GM12878 (cell line): ENCODE data around the gene CHID1. TPM values are rescaled to one million over a fixed set of nuclear protein-coding genes. Genes with fewer than 3 reads are reported as not detected.

Source experiments
- ATF7 ChIP-seq: fragments of 450-650 bp; IDR thresholded peaks from 2 replicates; pipeline ENCODE4 v1.6.1; 2016; ENCODE audit warnings: low read depth, mild to moderate bottlenecking
- CREM ChIP-seq: IDR thresholded peaks from 2 replicates; pipeline ENCODE4 v1.6.1; 2014; ENCODE audit warnings: antibody characterized with exemption, low read depth
- DPF2 ChIP-seq: fragments of 450-650 bp; IDR thresholded peaks from 2 replicates; pipeline ENCODE4 v1.6.1; 2017; ENCODE audit warnings: mild to moderate bottlenecking
- NFIC ChIP-seq: IDR thresholded peaks from 2 replicates; pipeline ENCODE4 v1.6.1; 2012; ENCODE audit warnings: low read depth, mild to moderate bottlenecking, inconsistent platforms, low read length, moderate library complexity
- RAD21 ChIP-seq: IDR thresholded peaks from 2 replicates; pipeline ENCODE4 v1.6.1; 2011; ENCODE audit warnings: mild to moderate bottlenecking, low read depth, low read length, moderate library complexity; ENCODE audit not compliant: insufficient read depth
- SRF ChIP-seq, 2 experiments: IDR thresholded peaks; 2 replicates each; pipeline ENCODE4 v1.6.1; 2011; ENCODE audit warnings: low read depth in 2 of 2, low read length in 2 of 2, mild to moderate bottlenecking in 1 of 2, moderate library complexity in 1 of 2
- STAT3 ChIP-seq: IDR thresholded peaks from 2 replicates; pipeline ENCODE4 v1.6.1; 2011; ENCODE audit warnings: low read depth, low read length, improper control_type of control experiment
- ZNF622 ChIP-seq: fragments of 450-650 bp; IDR thresholded peaks from 2 replicates; pipeline ENCODE4 v1.6.1; 2017; ENCODE audit warnings: mild to moderate bottlenecking, inconsistent platforms
- polyA plus RNA-seq, 11 experiments: library from polyadenylated mRNA; depleted of rRNA in 4 of 11; unstranded in 6 of 11; stranded (reverse) in 5 of 11; fragments of >200 nt; fragmentation: Nextera tagmentation in 4 of 11; fragmentation: Illumina TruSeq in 1 of 11; extraction: Ambion mirVana in 4 of 11; extraction: Trizol in 1 of 11; gene quantifications; 1 replicate in 1 of 11; 2 replicates in 10 of 11; pipeline versions ENCODE4 v1.2.1 to v1.2.3, GENCODE V29; 2011 to 2016; ENCODE audit warnings: inconsistent platforms in 2 of 11, missing spikeins in 2 of 11, low read depth in 1 of 11
- total RNA-seq, 4 experiments: library from RNA; depleted of rRNA in 3 of 4; stranded (reverse); fragments of >200 nt in 3 of 4; fragmentation: Illumina TruSeq in 1 of 4; extraction: Trizol in 1 of 4; gene quantifications; 2 replicates each; pipeline versions ENCODE4 v1.2.1 to v1.2.3, GENCODE V29; 2013 to 2021
- TF ChIP-seq, protein P1 (sequence below): fragments of 450-650 bp; IDR thresholded peaks from 2 replicates; pipeline ENCODE4 v1.6.1; 2018; ENCODE audit warnings: mild to moderate bottlenecking, low read depth, moderate library complexity; ENCODE audit not compliant: partially characterized antibody
- TF ChIP-seq, protein P2 (sequence below): fragments of 450-650 bp; IDR thresholded peaks from 2 replicates; pipeline ENCODE4 v1.6.1; 2016; ENCODE audit warnings: mild to moderate bottlenecking, moderate library complexity, borderline replicate concordance
- TF ChIP-seq, protein P3 (sequence below): fragments of 450-650 bp; IDR thresholded peaks from 2 replicates; pipeline ENCODE4 v1.6.1; 2017; ENCODE audit warnings: antibody characterized with exemption, mild to moderate bottlenecking, moderate library complexity

CHID1 gene
- total and polyA plus RNA-seq, 10 of the 15 experiments (the other 5 are each of a cell fraction or from before 2014, with no cell fraction given): 4.8 to 75.2 (median 30.1) TPM

DNA sequence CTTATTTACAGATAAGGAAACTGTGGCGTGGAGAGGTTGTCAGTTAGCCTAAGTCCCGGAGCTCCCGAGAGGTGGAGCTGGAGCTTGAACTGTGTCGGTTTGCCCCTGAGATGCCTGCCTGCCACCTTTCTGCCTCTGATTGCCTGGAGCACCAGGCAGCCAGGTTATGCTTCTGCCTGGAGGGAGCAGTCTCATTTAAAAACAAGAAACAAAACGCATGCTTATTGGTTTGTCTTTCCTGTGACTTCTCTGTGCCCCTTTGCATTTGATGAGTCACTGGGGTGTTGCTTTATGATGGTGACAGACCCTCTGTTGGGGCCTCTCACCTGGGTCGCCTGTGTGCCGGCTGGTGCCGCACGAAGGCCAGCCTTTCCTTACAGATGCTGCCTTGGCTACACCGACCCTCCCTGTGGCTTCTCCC is 27.2 kb upstream of the CHID1 start (continued):
- TF ChIP-seq, protein P1, sequence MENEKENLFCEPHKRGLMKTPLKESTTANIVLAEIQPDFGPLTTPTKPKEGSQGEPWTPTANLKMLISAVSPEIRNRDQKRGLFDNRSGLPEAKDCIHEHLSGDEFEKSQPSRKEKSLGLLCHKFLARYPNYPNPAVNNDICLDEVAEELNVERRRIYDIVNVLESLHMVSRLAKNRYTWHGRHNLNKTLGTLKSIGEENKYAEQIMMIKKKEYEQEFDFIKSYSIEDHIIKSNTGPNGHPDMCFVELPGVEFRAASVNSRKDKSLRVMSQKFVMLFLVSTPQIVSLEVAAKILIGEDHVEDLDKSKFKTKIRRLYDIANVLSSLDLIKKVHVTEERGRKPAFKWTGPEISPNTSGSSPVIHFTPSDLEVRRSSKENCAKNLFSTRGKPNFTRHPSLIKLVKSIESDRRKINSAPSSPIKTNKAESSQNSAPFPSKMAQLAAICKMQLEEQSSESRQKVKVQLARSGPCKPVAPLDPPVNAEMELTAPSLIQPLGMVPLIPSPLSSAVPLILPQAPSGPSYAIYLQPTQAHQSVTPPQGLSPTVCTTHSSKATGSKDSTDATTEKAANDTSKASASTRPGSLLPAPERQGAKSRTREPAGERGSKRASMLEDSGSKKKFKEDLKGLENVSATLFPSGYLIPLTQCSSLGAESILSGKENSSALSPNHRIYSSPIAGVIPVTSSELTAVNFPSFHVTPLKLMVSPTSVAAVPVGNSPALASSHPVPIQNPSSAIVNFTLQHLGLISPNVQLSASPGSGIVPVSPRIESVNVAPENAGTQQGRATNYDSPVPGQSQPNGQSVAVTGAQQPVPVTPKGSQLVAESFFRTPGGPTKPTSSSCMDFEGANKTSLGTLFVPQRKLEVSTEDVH: no peak
- no peak for TF ChIP-seq ZNF622
- TF ChIP-seq, protein P2, sequence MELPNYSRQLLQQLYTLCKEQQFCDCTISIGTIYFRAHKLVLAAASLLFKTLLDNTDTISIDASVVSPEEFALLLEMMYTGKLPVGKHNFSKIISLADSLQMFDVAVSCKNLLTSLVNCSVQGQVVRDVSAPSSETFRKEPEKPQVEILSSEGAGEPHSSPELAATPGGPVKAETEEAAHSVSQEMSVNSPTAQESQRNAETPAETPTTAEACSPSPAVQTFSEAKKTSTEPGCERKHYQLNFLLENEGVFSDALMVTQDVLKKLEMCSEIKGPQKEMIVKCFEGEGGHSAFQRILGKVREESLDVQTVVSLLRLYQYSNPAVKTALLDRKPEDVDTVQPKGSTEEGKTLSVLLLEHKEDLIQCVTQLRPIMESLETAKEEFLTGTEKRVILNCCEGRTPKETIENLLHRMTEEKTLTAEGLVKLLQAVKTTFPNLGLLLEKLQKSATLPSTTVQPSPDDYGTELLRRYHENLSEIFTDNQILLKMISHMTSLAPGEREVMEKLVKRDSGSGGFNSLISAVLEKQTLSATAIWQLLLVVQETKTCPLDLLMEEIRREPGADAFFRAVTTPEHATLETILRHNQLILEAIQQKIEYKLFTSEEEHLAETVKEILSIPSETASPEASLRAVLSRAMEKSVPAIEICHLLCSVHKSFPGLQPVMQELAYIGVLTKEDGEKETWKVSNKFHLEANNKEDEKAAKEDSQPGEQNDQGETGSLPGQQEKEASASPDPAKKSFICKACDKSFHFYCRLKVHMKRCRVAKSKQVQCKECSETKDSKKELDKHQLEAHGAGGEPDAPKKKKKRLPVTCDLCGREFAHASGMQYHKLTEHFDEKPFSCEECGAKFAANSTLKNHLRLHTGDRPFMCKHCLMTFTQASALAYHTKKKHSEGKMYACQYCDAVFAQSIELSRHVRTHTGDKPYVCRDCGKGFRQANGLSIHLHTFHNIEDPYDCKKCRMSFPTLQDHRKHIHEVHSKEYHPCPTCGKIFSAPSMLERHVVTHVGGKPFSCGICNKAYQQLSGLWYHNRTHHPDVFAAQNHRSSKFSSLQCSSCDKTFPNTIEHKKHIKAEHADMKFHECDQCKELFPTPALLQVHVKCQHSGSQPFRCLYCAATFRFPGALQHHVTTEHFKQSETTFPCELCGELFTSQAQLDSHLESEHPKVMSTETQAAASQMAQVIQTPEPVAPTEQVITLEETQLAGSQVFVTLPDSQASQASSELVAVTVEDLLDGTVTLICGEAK: no peak
- TF ChIP-seq, protein P3, sequence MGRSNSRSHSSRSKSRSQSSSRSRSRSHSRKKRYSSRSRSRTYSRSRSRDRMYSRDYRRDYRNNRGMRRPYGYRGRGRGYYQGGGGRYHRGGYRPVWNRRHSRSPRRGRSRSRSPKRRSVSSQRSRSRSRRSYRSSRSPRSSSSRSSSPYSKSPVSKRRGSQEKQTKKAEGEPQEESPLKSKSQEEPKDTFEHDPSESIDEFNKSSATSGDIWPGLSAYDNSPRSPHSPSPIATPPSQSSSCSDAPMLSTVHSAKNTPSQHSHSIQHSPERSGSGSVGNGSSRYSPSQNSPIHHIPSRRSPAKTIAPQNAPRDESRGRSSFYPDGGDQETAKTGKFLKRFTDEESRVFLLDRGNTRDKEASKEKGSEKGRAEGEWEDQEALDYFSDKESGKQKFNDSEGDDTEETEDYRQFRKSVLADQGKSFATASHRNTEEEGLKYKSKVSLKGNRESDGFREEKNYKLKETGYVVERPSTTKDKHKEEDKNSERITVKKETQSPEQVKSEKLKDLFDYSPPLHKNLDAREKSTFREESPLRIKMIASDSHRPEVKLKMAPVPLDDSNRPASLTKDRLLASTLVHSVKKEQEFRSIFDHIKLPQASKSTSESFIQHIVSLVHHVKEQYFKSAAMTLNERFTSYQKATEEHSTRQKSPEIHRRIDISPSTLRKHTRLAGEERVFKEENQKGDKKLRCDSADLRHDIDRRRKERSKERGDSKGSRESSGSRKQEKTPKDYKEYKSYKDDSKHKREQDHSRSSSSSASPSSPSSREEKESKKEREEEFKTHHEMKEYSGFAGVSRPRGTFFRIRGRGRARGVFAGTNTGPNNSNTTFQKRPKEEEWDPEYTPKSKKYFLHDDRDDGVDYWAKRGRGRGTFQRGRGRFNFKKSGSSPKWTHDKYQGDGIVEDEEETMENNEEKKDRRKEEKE: no peak
- no peak for TF ChIP-seq NFIC
- no peak for TF ChIP-seq RAD21
- TF ChIP-seq ATF7: no peak
- TF ChIP-seq CREM: no peak
- no peak for TF ChIP-seq STAT3
- TF ChIP-seq DPF2: no peak
- TF ChIP-seq SRF (IDR thresholded peaks at IDR 0.05; ENCODE audit: low read depth in 2 of 2, low read length in 2 of 2): no peak
